ENCODE data around the gene ZBTB9.

ZBTB9 gene

DNA sequence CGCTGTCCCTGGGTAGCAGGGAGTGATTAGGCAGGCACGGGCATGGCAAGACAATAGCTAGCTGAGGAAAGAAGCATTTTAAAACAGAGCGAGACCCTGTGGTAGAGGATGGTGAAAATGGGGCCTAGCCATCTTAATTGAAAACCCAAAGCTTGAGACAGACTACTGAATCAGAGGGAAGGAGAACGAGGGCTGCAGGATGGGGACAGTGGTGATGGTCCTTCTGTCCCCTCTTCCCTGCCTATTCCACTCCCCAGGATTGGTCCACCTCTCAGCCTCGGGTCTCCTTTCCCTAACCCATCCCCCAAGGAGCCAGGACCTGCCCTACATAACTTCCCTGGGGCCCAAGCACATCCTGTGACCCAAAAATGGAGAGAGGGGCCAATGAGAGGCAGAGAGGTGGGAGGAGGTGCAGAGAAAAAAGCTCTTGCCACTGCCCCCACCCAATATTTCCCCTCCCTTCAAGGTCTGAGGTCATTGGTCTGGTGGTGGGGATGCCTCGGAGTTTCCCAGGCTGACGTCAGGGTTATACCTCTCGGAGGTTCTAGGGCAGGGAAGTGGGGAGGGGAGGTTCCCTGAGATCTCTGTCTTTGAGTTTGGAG lies 35.6 kb upstream of the ZBTB9 start:
- DNase-seq: no peak

DNA sequence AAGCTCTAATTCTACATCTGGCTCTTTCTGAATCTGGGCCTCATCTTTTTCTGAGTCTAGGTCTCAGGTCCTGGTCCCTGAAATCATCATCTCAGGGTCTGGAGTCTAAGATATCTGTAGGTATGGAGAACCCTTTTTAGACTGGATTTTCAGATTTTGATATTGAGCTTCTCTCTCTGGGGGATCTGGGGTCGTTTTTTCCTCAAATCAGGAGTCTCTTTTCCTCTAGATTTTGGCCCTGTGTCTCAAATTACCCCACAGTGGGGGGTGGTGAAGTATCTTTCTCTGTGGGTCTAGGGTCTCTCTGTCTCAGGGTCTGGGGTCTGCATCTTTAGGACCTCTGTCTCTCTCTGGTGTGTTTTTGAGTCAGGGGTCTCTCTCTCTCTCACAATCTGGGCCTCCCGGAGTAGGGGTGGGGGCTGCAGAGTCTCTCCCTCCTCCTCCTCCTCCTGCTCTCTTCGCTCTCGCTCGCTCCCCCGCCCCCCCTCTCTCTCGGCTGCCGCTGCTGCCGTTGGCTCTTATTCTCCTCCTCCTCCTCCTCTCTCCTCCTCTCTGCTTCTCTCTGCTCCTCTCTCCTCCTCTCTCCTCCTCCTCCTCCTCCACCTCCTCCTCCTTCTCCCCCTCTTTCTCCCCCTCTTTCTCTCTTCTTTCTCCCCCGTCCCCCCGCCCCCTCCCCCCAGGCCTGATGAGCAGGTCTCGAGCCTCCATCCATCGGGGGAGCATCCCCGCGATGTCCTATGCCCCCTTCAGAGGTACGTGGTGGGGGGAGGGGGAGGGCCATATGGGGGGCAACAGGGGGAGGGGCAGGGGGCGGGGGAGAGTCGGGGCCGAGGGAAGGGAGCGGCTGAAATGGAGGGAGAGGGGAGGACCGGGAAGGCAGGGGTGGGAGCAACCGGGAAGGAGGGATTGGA lies 34.5 kb upstream of the ZBTB9 start, which contains the start of gene SYNGAP1:
TSS of gene SYNGAP1 (plus strand) at position 486 of the 911 bp plus-strand sequence. CDS start at position 686, 200 bp downstream.
- DNase-seq: no peak

DNA sequence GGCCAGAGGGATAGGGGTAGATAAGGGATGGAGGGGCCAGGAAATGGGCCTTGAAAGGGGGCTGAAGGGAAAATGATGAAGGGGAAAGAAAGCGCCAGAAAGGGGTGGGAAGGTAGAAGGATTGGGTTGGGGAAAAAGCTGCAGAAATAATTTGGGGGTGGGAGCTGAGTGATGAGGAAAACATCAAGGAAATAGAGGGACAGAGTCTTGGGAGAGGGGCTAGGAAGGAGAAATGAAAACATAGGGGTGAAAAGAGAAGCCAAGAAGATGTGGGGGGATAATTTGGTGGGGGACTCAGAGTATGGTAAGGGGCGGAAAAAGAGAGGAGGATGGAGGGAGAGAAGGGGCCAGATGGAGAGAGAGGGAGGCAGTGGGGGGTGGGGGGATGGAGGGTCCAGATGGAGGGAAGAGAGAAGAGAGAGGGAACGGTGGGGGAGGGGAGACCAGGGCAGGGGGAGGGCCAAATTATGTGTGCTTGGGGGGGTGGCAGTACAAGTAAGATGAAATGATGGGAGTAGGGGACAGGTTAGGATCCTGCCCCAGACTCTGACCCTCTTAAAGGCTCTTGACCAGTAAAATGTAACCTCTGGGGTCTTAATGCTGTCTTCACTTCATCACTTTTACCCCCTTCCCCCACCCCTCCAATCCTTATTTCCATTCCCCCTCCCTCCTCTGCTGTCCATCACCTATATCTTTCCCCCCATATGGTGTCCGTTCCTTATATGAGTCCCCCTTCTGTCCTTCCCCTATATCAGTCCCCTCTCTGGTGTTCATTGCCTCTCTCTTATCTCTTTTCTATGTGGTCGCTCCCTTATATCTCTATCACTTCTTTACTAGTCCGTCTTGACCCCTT lies 33.7 kb upstream of the ZBTB9 start:
- no peak for DNase-seq

DNA sequence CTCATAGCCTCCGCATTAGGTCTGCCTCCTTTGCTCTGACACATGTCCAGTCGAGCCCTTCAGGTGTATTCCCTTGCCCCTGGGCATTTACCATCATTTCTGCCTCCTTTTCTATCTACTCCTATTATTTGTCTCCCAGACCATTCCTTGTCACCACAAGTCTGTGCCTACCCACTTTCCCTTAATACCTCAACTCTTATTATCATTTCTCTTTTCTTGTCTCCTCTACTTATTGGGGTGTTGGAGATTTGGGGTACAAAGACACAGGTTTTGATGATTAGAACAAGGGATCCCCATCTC lies 33.1 kb upstream of the ZBTB9 start:
- no peak for DNase-seq

DNA sequence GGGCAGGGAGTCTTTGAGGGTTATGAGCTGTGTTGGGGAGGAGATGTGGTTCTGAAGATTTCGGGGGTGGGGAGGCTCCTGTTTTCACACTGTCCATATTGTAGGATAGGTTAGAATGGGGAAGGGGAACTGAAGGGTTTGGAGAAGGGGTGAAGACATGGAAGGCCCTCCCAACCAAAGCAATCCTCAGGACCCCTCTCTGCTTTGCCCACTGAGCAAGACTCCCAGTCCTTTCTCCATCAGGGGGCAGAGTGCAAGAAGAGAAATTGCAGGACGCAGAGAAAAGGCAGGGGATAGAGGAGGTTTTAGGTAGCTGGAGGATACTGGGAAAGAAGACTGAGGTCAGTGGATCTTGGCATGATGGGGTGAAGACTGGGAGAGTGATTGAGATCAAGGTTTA lies 30.6 kb upstream of the ZBTB9 start:
- DNase-seq: no peak

DNA sequence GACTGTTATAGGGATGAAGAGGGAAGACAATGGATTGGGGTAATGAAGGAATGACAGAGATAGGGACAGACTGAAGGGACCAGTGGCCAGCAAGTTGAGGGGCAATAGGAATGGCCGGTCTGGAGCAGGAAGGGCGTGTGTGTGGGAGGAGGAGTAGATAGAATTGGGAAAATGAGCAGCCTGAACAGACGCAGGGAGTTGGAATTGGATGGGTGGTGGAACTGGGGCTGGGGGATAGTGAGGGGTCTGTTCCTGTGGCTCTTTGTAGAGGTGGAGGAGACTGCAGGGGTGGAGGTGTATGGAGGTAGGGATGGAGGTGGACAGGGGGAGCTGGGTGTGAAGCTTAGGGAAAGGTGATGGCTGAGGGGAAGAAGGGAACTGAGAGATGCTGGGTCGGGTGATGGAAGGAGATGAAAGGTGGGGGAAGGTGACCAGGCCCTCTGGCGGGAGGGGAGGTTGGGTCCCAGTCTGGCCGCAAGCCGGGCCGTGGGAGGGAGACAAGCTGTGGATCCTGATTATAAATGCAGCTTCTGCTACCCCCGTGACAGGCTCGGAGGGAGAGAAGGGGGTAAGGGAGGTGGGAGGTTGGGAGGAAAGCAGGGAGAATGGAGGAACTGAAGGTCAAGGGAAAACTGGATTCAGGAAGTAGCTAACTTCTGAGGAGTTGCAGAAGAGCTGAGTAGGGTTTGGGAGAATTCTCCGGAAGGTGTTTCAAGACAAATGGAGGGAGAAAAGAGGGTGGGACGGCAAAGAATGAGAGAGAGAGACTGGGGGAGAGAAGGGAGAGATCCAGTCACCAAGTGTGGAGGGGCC lies 29.3 kb upstream of the ZBTB9 start:
- DNase-seq: no peak

DNA sequence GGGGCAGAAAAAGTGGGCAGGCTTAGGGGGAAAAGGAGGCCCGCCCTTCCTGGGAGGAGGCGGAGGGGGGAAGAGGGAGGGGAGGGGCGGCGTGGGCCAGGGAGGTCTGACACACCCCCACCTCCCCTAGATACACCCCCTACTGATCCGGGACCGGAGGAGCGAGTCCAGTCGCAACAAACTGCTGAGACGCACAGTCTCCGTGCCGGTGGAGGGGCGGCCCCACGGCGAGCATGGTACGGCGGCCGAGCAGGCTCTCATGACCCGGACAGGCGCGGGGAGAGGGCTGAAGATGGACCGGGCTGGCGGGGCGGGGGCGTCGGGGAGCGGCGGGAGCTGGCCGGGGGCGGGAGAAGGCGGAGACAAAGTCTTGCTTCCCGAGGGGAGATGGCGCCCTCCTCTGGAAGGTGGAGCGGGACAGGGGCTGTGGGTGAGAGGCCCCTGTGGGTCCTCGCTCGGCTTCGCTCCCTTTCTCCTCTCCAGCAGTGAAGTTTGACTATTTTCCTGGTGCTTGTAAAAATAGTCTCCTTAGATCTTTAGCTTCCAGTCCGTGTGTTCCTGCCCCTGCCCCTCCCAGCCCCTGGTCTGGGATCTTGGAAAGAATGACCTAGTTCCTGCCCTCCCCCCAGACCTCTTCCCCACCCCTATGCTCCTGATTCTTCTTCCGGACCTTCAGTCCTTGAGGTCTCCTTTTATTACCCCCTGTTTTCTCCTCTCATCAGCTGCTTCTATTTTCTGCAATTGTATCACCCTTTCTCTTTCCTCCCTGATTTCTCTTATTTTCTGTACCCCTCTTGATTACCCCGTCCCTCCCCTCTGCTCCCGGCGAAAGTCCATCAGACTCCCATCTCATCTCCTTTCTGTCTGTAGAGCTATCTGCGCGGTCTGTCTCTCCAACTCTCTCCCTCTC lies 28.5 kb upstream of the ZBTB9 start:
- peak; percentile 55 for DNase-seq

DNA sequence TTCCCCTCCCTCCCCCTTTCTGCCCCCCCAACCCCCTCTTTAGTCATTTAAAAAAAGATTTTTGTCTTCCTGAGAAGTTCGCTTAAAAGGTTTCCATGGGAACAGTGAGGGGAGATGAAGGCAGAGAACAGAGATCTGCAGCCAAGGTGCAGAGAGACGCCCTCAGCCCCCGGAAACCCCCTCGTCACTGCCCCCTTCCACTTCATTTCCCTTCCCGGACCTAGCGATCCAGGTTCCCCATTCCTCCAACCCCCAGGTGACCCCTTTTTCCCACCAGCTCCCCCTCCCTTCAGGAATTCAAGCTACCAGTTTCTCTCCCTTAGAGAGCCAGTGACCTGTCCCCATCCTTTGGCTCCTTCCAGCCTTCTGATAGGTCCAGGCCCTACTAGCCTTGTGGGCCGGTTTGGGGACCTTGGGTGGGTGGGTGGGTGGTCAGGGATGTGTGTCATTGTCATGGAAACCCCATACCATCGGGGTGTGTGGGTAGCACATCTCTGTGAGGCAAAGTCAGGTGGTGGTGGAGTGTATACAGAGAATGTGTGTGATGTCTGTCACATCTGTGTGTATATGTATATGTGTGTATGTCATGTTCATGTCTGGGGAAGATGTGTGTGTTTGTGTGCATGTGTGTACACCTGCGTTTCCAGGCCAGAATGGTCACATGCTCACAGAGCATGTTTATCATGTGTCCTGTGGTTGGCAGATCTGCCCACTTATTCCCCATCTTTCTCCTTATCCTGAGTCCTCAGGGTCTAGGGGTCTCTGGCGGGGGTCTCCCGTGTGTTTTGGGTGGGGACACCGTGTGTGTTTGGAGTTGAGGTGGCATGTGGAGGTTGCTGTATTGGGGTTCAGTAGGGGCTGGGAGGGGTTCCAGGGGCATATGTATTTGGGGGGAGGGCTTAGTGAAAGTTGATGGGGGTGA lies 27.5 kb upstream of the ZBTB9 start:
- no peak for DNase-seq

DNA sequence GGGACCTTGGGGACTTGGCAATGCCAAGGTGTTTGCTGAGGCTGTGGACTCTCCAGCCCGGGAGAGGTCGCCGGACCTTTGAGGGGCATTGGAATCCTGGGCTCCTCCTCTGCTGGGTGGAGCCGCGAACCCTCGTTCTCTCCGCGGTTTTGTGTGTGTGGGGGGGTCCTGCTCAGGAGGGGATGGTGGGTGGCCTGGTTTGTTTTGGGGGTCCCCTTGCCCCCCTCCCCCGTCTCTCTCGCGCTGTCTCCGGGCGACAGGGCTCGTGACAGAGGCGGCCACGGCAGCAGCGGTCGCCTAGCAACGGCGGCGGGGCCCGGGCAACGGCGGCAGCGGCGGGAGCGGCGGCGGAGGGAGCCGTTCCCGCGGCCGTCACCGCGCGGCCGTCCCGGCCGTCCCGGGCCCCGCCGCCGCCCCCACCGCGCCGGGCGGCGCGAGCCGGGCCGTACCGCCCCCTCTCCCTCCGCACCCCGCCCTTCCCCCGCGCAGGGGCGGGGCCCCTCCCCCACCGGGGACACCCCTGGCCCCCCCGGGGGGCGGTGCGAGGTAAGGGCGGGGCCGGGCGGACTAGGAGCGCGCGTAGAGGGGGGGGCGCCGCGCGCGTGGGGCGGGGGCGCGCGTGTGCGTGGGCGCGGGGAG lies 26.7 kb upstream of the ZBTB9 start:
- DNase-seq: no peak

DNA sequence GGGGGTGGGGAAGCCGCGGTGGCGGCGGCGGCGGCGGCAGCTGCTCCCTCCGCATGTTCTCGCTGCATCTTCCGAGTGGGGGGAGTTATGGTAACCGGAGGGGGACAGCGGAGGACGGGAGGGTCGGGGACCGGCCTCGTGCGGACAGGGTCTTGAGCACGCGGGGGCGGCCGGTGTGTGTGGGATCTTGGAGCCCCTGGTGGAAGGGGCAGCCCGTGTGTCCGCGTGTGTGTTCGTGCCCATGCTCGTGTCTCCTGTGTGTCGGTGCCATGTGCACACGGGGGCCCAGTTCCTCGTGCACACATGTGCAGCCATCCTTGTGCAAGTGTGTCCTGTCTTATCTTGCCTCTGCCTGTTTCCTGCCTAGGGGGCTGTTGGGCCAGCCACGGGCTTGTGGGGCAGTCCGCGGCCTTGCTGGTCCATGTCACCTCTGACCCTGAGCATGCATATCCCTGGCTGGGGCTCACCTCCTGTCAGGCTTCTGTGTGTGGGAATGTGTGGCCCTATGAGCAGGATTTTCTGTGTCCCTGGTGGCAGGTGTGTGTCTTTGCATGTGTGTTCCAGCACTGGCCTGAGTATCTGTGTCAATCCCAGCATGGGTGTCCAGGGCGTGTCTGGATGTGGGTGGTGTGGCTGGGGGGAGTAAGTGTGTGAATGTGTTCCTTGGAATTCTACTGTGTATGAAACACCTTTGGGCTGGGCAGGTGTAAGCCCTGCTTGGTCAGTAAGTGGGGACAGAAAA lies 26.0 kb upstream of the ZBTB9 start:
- DNase-seq: peak; percentile 14

DNA sequence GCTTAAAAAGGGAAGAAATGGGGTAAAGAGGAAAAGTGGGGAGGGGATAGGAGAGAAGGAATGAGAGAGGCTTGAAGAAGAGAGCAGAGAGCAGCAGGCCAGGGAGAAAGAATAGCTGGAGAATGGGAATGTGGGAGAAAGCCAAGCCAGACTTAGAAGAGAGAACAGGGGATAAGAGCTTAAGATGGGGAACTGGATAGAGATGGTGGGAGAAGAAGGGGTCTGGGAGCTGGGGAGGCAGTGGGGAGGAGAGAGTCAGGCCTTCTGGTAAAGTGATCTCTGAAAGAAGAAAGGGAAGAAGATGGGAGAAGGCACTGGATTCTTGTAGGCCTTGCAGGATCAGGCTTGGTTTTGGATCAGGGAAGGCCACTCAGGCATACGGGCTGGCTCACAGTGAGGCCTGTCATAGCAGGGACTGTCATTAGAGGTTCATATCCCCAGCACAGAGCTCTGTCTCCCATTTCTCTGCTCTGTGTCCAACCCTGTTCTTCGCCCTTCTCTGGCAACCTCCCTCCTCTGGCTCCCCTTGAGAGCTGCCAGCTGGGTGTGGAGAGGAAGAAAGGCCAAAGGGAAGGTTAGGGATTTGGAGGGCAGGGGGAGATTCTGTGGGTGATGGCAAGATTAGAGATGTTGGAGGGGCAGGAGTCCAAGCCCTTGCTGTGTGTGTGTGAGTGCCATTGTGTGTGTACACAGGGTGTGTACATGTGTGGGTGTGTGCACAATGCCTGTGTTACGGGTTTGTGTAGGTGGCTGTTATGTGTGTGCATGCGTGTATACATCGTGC lies 25.2 kb upstream of the ZBTB9 start:
- DNase-seq: no peak

DNA sequence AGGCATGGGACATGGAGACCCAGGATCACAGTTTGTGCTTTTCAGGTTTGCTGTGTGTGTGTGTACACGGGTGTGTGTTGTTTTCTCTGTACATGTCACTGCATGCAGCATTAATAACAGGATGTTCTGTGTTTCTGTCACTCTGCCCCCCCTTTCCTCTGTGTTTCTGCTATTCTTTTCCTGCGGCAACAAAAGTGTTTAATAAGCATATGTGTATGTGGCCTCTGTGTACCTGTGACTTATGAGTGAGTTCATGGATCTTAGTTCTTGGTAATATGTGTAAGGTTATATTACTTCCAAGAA lies 24.7 kb upstream of the ZBTB9 start:
- no peak for DNase-seq

DNA sequence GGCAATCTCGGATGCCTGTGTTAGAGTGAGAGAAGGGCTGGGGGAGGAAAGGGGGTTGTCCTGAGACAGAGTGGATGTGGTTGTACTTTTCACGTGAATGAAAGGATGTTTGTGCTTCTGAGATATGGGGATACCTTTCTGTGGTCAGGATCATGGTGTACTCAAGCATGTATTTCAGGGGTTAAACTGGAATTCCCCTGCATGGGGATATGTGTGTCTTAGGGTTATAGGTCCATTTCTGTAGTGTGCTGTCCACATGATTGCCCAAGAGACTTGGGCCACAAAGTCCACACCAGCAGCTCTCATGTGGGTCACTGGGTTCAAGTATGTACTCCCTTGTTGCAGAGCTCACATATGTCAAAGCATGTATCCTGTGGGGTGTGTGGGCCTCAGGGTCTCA lies 24.0 kb upstream of the ZBTB9 start:
- DNase-seq: no peak

DNA sequence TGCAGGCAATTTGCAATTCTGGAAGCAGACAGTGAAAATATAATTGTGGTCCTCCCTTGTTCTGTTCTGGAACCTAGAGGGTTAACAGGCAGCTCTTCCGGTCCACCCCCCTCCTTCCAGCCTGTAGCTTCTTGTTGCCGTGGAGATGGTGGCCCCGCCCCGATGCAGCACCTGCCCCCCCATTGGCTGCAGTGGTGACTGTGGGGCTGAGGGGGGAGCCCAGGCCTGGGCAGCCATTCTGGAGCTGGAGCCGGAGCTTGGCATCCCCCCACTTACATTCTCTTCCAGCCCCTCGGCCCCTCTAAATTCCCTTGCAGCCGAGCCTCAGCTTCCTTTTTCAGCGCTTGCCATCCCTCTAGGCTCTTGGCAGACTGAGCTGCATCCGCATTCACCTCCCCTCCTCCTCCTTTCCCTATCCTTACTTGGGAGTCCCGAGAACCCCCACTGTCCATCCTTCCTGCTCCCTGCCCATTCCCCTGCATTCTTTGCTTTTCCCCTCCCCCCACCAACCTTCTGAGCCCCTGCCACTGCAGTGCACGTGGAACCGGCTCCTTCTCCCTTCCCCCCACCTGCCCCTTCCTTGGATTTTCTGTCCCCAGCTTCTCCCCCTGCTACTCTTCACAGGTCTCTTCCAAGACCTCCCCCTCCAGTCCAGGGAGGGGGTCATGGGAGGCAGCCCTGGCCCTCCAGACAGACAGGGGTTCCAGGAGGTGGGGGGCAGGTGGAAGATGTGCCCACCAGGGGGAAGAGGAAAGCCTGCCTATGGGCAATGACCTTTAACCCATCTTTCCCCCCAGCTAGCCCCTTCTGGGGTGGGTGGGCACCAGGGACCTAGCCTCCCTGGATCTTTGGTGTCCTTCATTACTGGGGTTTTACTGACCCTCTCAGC lies 23.1 kb upstream of the ZBTB9 start:
- DNase-seq: peak; percentile 56

DNA sequence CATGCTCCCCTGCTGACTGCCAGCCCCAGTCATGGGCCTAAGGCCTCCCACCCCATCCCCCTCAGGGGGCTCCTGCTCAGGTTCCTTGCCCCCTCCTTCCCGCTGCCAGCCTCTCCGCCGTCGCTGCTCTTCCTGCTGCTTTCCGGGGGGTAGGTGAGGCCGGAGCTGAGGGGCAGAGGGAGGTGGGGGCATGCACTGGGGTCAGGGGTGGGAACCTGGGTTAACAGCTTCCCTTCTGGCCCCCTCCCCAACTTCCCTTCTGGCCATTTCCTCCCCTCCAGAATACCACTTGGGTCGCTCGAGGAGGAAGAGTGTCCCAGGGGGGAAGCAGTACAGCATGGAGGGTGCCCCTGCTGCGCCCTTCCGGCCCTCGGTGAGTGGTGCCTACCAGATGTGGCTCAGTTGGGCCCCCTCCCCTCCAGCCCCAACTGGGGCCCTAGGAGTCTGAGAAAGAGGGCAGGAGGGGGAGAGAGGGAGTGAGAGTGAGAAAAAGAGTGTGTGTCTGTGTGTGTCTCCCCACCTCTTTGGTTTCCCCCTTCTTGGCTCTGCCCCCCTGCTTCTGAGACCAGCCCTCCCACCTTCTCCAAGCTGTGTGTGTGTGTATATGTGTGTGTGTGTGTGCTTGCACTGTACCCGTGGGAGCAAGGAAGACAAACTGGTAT lies 22.4 kb upstream of the ZBTB9 start:
- no peak for DNase-seq

DNA sequence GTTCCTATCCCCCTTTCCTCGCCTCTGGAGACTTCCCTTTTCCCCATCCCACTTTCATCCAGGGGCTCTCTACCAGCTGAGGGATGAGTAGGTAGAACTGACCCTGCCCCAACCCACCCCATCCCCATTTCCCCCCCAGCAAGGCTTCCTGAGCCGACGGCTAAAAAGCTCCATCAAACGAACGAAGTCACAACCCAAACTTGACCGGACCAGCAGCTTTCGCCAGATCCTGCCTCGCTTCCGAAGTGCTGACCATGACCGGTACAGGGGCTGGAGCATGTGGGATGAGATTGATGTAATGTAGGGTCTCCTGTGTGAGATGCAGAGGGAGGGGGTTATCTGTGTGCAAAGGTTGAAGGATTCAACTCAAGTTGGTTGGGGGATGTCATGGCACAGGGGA lies 21.8 kb upstream of the ZBTB9 start:
- DNase-seq: no peak

DNA sequence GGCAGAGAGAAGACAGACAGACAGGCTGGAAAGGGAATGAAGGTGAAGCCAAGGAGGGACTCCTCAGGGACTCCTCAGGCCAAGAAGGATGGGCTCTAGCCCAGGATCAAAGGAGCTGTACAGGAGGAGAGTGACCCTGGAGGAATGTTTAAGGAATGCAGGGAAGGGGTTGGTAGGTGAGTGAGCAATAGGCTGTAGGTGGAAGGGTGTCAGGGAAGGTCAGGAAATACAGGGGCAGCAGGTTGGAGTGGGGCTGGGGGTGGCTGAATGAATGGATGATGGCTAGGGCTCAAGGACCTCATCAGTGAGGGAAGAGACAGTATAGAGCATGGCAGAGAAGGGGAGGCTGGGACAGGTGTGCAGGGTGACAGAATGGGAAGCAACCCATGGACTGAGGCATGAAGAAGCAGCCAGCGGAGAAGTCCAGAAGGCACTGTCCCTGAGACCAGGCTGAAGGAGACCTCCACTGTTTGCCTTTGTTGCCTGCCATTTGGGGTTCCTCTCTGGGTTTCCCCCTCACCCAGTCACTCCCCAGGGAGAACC lies 21.3 kb upstream of the ZBTB9 start:
- DNase-seq: no peak

Measured in SHP77 treated with DMSO at 0.1 percent for 48 hours (cell line).